OCI-LY1 (cell line): ENCODE data around the gene CDC73.

Source experiments
- CTCF ChIP-seq: fragments of 200-600 bp; sonication (generic), shearing (Covaris generic); IDR thresholded peaks from 2 replicates; pipeline ENCODE4 v1.5.1; 2017; ENCODE audit warnings: mild to moderate bottlenecking, antibody characterized with exemption, low read length, moderate library complexity, mixed read lengths
- EZH2 ChIP-seq: fragments of 200-600 bp; sonication (generic), shearing (Covaris generic); IDR thresholded peaks from 2 replicates; pipeline ENCODE4 v1.8.0; 2017; ENCODE audit warnings: borderline replicate concordance, mixed run types, mild to moderate bottlenecking, antibody characterized with exemption, low read length, moderate library complexity, mixed read lengths

DNA sequence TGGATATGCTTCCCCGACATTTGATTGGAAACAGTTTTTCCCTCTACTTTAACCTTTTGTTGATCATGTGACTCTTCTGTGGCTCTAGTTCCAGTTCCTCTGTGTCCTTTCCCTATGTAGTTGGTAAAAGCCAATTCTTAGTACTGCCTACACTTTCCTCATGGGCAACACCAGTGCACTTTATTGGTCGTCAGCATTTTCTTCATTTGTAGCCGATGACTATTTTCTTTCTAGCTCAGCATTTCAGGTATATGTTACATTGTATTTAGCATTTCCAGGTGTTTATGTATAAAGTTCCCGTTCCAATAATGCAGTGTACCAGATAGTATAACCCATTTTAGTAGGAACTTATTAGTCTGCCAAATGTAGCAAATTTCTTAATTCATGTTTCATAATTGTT lies 92.2 kb downstream of the CDC73 start:
- TF ChIP-seq CTCF (no peak), EZH2 (no peak)
